Activated CD8-positive, alpha-beta memory T cell treated with anti-CD3 and anti-CD28 coated beads, Interleukin-2, amount 50 U/mL, for 1 hour (primary cell): ENCODE data around the gene PRR14L.

ENCODE experiments used
- DNase-seq: peaks from one replicate; pipeline ENCODE4 v3.0.0-alpha.2; 2020; ENCODE audit errors: extremely low read depth

PRR14L gene

GRCh38 chr22:31639436-31640039 lies 110.4 kb downstream of the PRR14L start:
- no peak for DNase-seq

- DNase-seq: no peak
Measured at GRCh38 chr22:31637891-31638618, 111.9 kb downstream of the PRR14L start.

- no peak for DNase-seq
Measured at GRCh38 chr22:31637447-31637890, 112.5 kb downstream of the PRR14L start.

- DNase-seq: no peak
Measured at GRCh38 chr22:31635638-31636306, 114.2 kb downstream of the PRR14L start.

GRCh38 chr22:31631436-31631835 lies 118.5 kb downstream of the PRR14L start:
- DNase-seq: no peak
